Panc1 (cell line): ENCODE results near the gene TNNC2. TPM values are rescaled to one million over a fixed set of nuclear protein-coding genes. Genes with fewer than 3 reads are reported as not detected.

ENCODE experiments used
- ATAC-seq: fragments of 200-7000 bp; cut with Tn5 transposase; 2 replicates; pipeline ENCODE4 v1.9.1; 2020; ENCODE audit warnings: mild to moderate bottlenecking, moderate library complexity
- BruUV-seq: library from RNA; stranded (reverse); fragments of 400-500 nt; replicated peaks from 2 replicates; lab custom pipeline; 2021; lab: Mats Ljungman, UMichigan
- CTCF ChIA-PET: fragments of 300-600 bp; sonication (Branson Sonifier 250); formaldehyde crosslinking; loops from one replicate; lab custom pipeline; 2022; ENCODE audit warnings: antibody characterized with exemption; lab: Charles Lee
- POLR2A ChIA-PET: fragments of 300-600 bp; sonication (Branson Sonifier 250); formaldehyde crosslinking; loops from one replicate; lab custom pipeline; 2022; ENCODE audit warnings: antibody characterized with exemption; lab: Charles Lee
- DNase-seq: peaks from one replicate; pipeline ENCODE4 v3.0.0-alpha.2; 2010; ENCODE audit warnings: low read depth, low spot score
- H3K27ac ChIP-seq: 2 replicates; pipeline ENCODE4 v1.5.1; 2011; ENCODE audit warnings: mild to moderate bottlenecking, low read length, inconsistent platforms
- H3K27me3 ChIP-seq: fragments of 200-500 bp; sonication (Bioruptor generic); 2 replicates; pipeline ENCODE4 v1.6.0; 2014; ENCODE audit warnings: low read length, inconsistent platforms; ENCODE audit not compliant: control insufficient read depth, insufficient read depth
- H3K36me3 ChIP-seq: fragments of 200-500 bp; sonication (Bioruptor generic); 2 replicates; pipeline ENCODE4 v1.5.1; 2014; ENCODE audit warnings: inconsistent platforms, mild to moderate bottlenecking, low read length, moderate library complexity; ENCODE audit not compliant: control insufficient read depth, insufficient read depth
- H3K4me1 ChIP-seq: 2 replicates; pipeline ENCODE4 v1.5.1; 2011; ENCODE audit warnings: inconsistent platforms, mild to moderate bottlenecking, low read length, moderate library complexity; ENCODE audit not compliant: control insufficient read depth, insufficient read depth
- H3K4me3 ChIP-seq, 2 experiments: 2 replicates each; pipeline ENCODE4 v1.5.1; 2011 to 2012; ENCODE audit warnings: low read depth in 2 of 2, low read length in 2 of 2, mild to moderate bottlenecking in 2 of 2, inconsistent platforms in 1 of 2, moderate library complexity in 1 of 2
- H3K9me3 ChIP-seq: fragments of 200-500 bp; sonication (Bioruptor generic); 2 replicates; pipeline ENCODE4 v1.5.1; 2014; ENCODE audit warnings: low read depth, mild to moderate bottlenecking, inconsistent platforms, low read length, moderate library complexity; ENCODE audit not compliant: control insufficient read depth, insufficient read depth
- POLR2AphosphoS5 ChIP-seq: IDR thresholded peaks from 2 replicates; pipeline ENCODE4 v1.6.1; 2012; ENCODE audit warnings: mild to moderate bottlenecking, low read depth, low read length, moderate library complexity
- SIN3A ChIP-seq: IDR thresholded peaks from 2 replicates; pipeline ENCODE4 v1.6.1; 2012; ENCODE audit warnings: low read depth, mild to moderate bottlenecking, low read length, moderate library complexity, borderline replicate concordance; ENCODE audit not compliant: insufficient read depth
- TCF7L2 ChIP-seq: IDR thresholded peaks from 2 replicates; pipeline ENCODE4 v1.6.1; 2011; ENCODE audit warnings: mild to moderate bottlenecking, low read depth, low read length, inconsistent platforms
- in situ Hi-C: cut with HindIII; loops from 2 replicates; pipeline ENCODE4 v1.10.0; 2016; ENCODE audit warnings: low sequenced_read_pairs, low pct_unique_long_range_greater_than_20kb
- intact Hi-C: fragments of 100-400 bp; cut with micrococcal nuclease; formaldehyde crosslinking; loops from one replicate; pipeline ENCODE4 v1.10.0; 2022; ENCODE audit not compliant: unreplicated experiment
- total RNA-seq: library from RNA; stranded (reverse); gene quantifications from one replicate; pipeline ENCODE4 v1.2.1, GENCODE V29; 2021; ENCODE audit not compliant: unreplicated experiment
- TF ChIP-seq, protein P1 (sequence below), 2 experiments: IDR thresholded peaks; 2 replicates each; pipeline ENCODE4 v1.6.1; 2011 to 2012; ENCODE audit warnings: low read depth in 2 of 2, control low read depth in 1 of 2, low read length in 1 of 2, mild to moderate bottlenecking in 1 of 2, moderate library complexity in 1 of 2; ENCODE audit not compliant: insufficient read depth in 1 of 2
- TF ChIP-seq, protein P2 (sequence below): fragments of 450-650 bp; IDR thresholded peaks from 2 replicates; pipeline ENCODE4 v1.5.1; 2017; ENCODE audit warnings: mild to moderate bottlenecking

The TNNC2 gene
- total RNA-seq, 1 experiment from 2014 or later: 0.26 TPM

DNA sequence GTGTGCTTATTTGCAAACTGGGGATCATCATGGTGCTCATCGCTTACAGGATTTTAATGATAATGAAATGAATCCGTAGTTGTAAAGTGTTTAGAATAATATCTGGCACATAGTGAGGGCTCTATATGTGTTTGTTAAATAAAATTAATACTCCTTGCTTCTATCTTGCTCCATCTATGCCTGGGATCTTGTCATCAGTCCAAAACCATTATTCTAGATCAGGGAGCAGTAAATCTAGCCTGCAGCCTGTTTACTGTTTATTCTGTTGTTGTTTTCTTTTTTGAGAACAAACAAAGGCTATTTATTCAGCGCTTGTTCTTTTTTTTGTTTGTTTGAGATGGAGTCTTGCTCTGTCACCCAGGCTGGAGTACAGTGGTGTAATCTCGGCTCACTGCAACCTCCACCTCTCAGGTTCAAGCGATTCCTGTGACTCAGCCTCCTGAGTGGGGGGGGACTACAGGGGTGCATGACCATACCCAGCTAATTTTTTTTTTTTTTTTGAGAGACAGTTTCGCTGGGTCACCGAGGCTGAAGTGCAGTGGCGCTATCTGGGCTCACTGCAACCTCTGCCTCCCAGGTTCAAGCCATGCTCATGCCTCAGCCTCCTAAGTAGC, 22.0 kb upstream of the TNNC2 start:
- H3K36me3 ChIP-seq: peaks cover 2% of the 10 kb centered on the region; the same call in 1 of the 2 replicates
- ChIA-PET POLR2A (no interaction called here), CTCF (no interaction called here)
- ATAC-seq: peak; percentile 45; the same call in 1 of the 2 replicates
- no TSS peak for BruUV-seq
- in situ Hi-C loops (no loop called here), intact Hi-C loops (no loop called here)
- DNase-seq: no peak
- no peaks in the 10 kb centered on the region; the same call in 1 of the 2 replicates for H3K4me1 ChIP-seq
- no peak overlapping the region for H3K27ac ChIP-seq
- no peak overlapping the region for H3K4me3 ChIP-seq
- no peaks in the 10 kb centered on the region for H3K27me3 ChIP-seq
- TF ChIP-seq POLR2AphosphoS5 (peak; percentile 45; the same call in 1 of the 2 replicates), TCF7L2 (no peak)
- TF ChIP-seq, protein P1, sequence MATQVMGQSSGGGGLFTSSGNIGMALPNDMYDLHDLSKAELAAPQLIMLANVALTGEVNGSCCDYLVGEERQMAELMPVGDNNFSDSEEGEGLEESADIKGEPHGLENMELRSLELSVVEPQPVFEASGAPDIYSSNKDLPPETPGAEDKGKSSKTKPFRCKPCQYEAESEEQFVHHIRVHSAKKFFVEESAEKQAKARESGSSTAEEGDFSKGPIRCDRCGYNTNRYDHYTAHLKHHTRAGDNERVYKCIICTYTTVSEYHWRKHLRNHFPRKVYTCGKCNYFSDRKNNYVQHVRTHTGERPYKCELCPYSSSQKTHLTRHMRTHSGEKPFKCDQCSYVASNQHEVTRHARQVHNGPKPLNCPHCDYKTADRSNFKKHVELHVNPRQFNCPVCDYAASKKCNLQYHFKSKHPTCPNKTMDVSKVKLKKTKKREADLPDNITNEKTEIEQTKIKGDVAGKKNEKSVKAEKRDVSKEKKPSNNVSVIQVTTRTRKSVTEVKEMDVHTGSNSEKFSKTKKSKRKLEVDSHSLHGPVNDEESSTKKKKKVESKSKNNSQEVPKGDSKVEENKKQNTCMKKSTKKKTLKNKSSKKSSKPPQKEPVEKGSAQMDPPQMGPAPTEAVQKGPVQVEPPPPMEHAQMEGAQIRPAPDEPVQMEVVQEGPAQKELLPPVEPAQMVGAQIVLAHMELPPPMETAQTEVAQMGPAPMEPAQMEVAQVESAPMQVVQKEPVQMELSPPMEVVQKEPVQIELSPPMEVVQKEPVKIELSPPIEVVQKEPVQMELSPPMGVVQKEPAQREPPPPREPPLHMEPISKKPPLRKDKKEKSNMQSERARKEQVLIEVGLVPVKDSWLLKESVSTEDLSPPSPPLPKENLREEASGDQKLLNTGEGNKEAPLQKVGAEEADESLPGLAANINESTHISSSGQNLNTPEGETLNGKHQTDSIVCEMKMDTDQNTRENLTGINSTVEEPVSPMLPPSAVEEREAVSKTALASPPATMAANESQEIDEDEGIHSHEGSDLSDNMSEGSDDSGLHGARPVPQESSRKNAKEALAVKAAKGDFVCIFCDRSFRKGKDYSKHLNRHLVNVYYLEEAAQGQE (IDR thresholded peaks at IDR 0.05; ENCODE audit: insufficient read depth in 1 of 2, low read depth in 2 of 2, low read length in 1 of 2): no peak
- TF ChIP-seq, protein P2, sequence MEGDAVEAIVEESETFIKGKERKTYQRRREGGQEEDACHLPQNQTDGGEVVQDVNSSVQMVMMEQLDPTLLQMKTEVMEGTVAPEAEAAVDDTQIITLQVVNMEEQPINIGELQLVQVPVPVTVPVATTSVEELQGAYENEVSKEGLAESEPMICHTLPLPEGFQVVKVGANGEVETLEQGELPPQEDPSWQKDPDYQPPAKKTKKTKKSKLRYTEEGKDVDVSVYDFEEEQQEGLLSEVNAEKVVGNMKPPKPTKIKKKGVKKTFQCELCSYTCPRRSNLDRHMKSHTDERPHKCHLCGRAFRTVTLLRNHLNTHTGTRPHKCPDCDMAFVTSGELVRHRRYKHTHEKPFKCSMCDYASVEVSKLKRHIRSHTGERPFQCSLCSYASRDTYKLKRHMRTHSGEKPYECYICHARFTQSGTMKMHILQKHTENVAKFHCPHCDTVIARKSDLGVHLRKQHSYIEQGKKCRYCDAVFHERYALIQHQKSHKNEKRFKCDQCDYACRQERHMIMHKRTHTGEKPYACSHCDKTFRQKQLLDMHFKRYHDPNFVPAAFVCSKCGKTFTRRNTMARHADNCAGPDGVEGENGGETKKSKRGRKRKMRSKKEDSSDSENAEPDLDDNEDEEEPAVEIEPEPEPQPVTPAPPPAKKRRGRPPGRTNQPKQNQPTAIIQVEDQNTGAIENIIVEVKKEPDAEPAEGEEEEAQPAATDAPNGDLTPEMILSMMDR: no peak
- H3K9me3 ChIP-seq: no peaks in the 10 kb centered on the region

DNA sequence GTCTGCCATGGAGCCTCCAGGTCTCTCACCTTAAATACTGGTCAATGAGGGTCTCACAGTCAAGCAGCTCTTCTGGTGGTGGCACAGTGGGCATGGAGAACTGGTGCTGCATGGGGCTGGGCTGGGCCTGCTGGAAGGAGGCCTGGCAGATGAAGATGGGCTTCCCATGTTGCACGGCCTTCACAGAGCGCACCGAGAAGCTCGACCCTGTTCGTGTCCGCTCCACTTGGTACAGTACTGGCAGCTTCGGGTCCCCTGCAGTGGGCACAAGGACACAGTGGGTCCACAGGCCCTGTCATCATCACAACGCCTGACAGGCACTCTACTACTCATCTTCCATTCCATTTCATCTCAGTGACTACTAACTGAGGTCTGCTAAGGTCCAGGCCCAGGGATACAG, 21.3 kb upstream of the TNNC2 start:
- ChIA-PET POLR2A (no interaction called here), CTCF (interaction anchor here (0.6 kb wide), 1 partner anchor 24 kb away, joined by 5 read pairs; no protein-coding TSS in a partner anchor)
- Histone ChIP-seq H3K36me3 (peaks cover 2% of the 10 kb centered on the region; the same call in 1 of the 2 replicates), H3K4me1 (no peaks in the 10 kb centered on the region; the same call in 1 of the 2 replicates), H3K27me3 (no peaks in the 10 kb centered on the region), H3K4me3 (no peak overlapping the region), H3K27ac (no peak overlapping the region), H3K9me3 (no peaks in the 10 kb centered on the region)
- in situ Hi-C loops (no loop called here), intact Hi-C loops (no loop called here)
- no TSS peak for BruUV-seq
- ATAC-seq (no peak), DNase-seq (no peak)
- TF ChIP-seq, protein P2: no peak
- TF ChIP-seq TCF7L2 (no peak), SIN3A (no peak), POLR2AphosphoS5 (no peak)
- TF ChIP-seq, protein P1 (IDR thresholded peaks at IDR 0.05; ENCODE audit: insufficient read depth in 1 of 2, low read depth in 2 of 2, low read length in 1 of 2): no peak
